ENCODE results near the gene MED7. TPM values are rescaled to one million over a fixed set of nuclear protein-coding genes. Genes with fewer than 3 reads are reported as not detected.

Gene MED7
- total RNA-seq, 2 donors from 2014 or later: 14.8 to 16.6 TPM

DNA sequence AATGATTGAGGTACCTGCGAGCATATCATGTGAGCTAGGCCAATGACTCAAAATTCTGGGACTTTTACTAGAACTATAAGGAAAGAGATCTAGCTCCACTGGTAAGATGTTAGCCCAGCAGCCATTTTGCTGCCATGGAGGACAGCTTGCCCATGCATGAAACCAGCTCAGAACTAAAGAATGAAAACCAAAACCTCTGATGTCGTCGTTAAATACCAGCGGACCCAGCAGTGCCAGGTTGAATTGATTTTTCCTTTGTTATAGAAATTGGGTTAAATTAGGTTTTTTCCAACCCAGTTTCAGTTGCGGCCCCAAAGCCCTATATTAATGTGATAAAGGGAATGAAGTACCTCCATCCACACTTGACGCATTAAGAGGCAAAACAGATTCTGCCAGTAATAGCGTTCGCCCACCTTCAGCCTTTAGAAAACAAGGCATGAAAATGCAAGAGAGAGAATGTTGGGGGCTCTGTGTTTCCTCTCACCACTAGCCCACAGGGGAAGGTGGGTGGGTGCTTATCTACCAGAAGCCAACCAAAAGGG, 32.5 kb upstream of the MED7 start:
- ATAC-seq: no peak
- no peak for DNase-seq (ENCODE audit: low spot score)
- peaks cover 9% of the 10 kb centered on the region for H3K9me3 Mint-ChIP-seq
- peaks cover 8% of the 10 kb centered on the region for H3K36me3 Mint-ChIP-seq
- no peak overlapping the region for H3K4me3 Mint-ChIP-seq
- peak overlapping the region; percentile 45 to 86 for H3K27ac Mint-ChIP-seq
- H3K4me1 Mint-ChIP-seq (ENCODE audit: low read depth in 2 of 2): peaks cover 54 to 62% of the 10 kb centered on the region in 2 donors
- no peaks in the 10 kb centered on the region for H3K27me3 Mint-ChIP-seq

DNA sequence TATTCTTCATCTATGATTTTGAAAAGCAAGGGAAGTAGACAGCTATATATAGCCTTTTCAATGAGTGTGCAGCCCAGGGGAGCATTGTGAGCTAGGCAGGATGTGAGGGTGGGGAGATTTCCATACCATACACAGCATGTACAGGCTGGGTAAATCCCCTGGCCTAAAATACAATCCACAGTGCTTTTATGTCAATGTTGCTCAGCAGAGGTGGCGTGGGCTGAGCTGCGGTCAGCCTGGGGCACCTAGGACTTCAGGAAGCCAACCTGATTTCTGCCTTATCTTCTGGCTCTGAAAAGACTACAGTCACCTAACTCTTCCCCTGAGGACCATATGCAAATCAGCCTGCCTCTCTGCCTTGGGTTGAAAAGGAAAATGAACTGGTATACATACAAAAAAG, 29.7 kb upstream of the MED7 start:
- Mint-ChIP-seq H3K4me1 (ENCODE audit: low read depth in 2 of 2) (peaks cover 28 to 42% of the 10 kb centered on the region in 2 donors), H3K36me3 (no peaks in the 10 kb centered on the region), H3K27ac (peak overlapping the region; percentile 66 to 96), H3K4me3 (peak overlapping the region; percentile 84), H3K9me3 (peaks cover 5% of the 10 kb centered on the region), H3K27me3 (no peaks in the 10 kb centered on the region)
- DNase-seq (ENCODE audit: low spot score) (peak; percentile 89), ATAC-seq (peak; percentile 98 to 99)

DNA sequence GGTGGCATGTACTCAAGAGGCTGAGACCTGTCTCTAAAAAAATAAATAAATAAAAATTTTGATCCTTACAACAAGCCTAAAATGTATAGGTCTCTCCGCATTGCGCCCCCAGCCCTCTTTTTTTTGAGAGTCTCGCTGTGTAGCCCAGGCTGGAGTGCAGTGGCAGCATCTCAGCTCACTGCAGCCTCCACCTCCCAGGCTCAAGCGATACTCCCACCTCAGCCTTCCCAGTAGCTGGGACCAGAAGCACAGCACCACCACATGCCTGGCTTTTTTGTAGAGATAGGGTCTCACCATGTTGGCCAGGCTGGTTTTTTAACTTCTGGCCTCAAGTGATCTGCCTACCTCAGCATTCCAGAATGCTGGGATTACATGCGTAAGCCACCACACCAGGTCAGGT, 25.6 kb upstream of the MED7 start:
- Mint-ChIP-seq H3K4me3 (no peak overlapping the region), H3K27ac (peak overlapping the region in 1 of 2 donors; percentile 91)
- DNase-seq (ENCODE audit: low spot score): no peak

DNA sequence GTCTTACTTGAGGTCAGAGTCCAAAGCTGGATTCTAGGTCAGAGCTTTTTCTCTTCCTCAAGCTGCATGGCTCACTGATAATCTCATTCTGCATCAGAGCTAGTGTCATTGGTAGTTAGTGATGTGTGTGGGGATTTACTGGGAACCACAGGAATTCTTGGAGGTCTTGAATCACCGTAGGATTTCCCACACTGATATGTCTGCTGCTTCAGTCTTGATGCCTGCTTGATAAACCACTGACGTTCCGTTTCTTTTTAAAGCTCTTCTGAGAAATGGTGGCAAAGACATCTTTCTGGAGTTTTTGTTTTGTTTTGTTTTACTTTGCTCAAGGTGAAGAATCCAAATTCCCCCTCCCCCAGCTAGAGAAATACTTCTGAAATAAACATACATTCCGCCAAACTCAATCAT, 24.6 kb upstream of the MED7 start:
- no peak for DNase-seq (ENCODE audit: low spot score)
- Mint-ChIP-seq H3K27me3 (peaks cover 0 to 5% of the 10 kb centered on the region in 2 donors), H3K4me3 (peak overlapping the region; percentile 62), H3K4me1 (ENCODE audit: low read depth in 2 of 2) (peaks cover 31 to 35% of the 10 kb centered on the region in 2 donors), H3K36me3 (no peaks in the 10 kb centered on the region), H3K27ac (peak overlapping the region; percentile 63 to 91), H3K9me3 (peaks cover 5% of the 10 kb centered on the region)
- peak; percentile 23 to 55 for ATAC-seq

More for the DNA sequence above, 25.6 kb upstream of the MED7 start:
- Mint-ChIP-seq H3K9me3 (peaks cover 5% of the 10 kb centered on the region), H3K36me3 (no peaks in the 10 kb centered on the region), H3K4me1 (ENCODE audit: low read depth in 2 of 2) (peaks cover 40 to 44% of the 10 kb centered on the region in 2 donors), H3K27me3 (no peaks in the 10 kb centered on the region)
- ATAC-seq: no peak

DNA sequence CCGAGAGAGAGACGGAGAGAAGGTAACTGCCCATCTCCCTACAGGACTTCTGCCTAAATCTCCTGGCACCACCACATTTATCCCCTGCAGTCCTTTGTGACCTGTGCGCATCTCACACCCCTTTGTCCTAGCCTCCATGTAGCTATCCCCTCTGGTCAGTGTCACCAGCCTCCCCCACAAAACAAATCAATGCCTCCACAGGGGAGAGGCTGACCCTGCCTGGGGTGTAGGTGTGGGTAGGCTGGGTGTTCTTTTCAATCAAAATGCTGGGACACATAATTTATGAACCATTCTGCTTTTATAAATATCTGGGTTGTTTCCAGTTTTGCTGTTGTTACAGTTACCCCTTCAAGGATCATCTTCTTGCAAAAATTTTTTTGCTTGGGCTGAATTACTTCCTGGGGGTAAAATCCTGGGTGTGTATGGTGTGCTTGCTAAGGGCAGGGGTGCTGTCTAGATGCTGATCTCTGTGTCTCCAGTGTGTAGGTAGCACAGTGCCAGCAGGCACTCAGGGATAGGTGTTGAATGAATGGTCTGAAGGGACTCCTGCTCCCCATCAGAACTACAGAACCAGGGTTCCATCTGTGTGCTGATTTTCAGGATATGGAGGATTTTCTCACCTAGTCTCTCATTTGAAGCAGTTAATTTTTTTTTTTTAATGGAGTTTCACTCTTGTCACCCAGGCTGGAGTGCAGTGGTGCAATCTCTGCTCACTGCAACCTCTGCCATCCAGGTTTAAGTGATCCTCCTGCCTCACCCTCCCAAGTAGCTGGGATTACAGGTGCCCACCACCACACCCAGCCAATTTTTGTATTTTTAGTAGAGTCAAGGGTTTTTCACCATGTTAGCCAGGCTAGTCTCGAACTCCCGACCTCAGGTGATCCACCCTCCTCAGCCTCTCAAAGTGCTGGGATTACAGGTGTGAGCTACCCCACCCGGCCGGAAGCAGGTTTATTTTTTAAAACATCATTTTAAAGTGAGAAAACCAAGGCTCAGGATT, 23.8 kb upstream of the MED7 start, which contains the start of gene GARIN3:
GARIN3 (minus strand) TSS at position 51 of the 1,000 bp plus-strand sequence. CDS start 96 bp downstream, outside the sequence.
- Mint-ChIP-seq H3K4me3 (no peak within 1 kb of the TSS), H3K27ac (peak within 1 kb of the TSS; percentile 63 to 91), H3K27me3 (peaks cover 0 to 5% of the 10 kb centered on the region in 2 donors), H3K9me3 (peaks cover 5% of the 10 kb centered on the region), H3K4me1 (ENCODE audit: low read depth in 2 of 2) (peaks cover 24 to 29% of the 10 kb centered on the region in 2 donors), H3K36me3 (no peaks in the 10 kb centered on the region)
- DNase-seq (ENCODE audit: low spot score): no peak
- ATAC-seq: no peak

DNA sequence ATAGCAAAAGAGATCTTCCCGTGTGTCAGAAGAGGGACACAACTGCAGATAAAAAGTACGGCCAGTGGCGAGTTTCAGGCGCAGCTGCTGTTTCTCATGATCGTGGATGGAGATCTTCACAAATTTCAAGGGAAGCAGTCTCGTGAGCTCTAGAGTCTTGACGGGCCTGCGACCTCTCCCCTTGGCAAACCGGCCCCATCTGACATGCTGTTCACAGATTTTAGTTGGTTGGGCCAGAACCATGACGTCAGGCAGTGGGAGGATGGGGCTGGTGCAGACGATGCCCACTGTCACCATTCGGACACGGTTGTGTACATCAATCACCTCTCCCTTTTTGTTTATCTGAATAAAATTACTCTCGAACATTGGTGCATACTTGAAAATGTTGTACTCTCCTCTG, 23.0 kb upstream of the MED7 start:
- Mint-ChIP-seq H3K36me3 (no peaks in the 10 kb centered on the region), H3K4me1 (ENCODE audit: low read depth in 2 of 2) (peaks cover 17 to 22% of the 10 kb centered on the region in 2 donors), H3K4me3 (no peak overlapping the region), H3K27me3 (peaks cover 0 to 5% of the 10 kb centered on the region in 2 donors), H3K27ac (peak overlapping the region in 1 of 2 donors; percentile 91), H3K9me3 (peaks cover under 1% of the 10 kb centered on the region)
- no peak for DNase-seq (ENCODE audit: low spot score)
- ATAC-seq: no peak

DNA sequence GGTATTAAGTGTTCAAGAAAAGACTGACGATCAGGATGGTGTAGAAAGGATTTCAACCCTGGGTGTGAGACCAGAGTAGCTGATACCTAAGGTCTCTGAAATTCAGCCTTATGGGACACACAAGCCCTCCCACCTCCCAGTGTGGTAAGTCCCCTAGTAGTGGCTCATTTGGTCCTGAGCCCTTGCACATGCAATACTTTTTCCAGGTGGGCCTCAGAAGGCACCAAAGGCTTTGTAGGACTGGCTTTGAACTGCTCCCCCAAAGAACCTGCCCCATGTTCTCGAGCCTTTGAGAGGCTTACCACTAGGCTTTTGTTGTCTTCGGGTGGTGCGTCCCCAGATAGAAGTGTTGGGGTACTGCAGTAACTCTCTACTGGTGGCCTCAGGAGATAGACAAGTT, 22.6 kb upstream of the MED7 start:
- peaks cover 0 to 5% of the 10 kb centered on the region in 2 donors for H3K27me3 Mint-ChIP-seq
- peak overlapping the region in 1 of 2 donors; percentile 91 for H3K27ac Mint-ChIP-seq
- DNase-seq (ENCODE audit: low spot score): no peak
- no peaks in the 10 kb centered on the region for H3K9me3 Mint-ChIP-seq
- H3K4me3 Mint-ChIP-seq: no peak overlapping the region
- H3K36me3 Mint-ChIP-seq: no peaks in the 10 kb centered on the region
- ATAC-seq: no peak
- H3K4me1 Mint-ChIP-seq (ENCODE audit: low read depth in 2 of 2): peaks cover 14 to 18% of the 10 kb centered on the region in 2 donors

DNA sequence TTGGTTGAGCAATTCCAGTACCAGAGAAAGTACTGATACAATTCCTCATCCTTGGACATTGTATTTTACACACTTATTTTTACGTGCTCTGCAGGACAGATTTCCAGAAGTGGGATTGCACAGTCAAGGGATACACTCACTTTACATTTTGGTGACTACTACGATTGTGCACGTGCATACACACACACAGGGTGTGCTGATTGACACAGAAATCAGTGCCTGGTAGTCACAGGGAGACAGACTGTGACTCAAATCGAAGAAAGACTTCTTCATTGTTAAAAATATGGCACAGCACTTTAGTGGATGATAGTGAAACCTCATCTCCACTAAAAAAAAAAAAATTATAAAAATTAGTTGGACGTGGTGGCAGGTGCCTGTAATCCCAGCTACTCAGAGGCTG, 21.9 kb upstream of the MED7 start:
- H3K4me3 Mint-ChIP-seq: no peak overlapping the region
- peaks cover 0 to 5% of the 10 kb centered on the region in 2 donors for H3K27me3 Mint-ChIP-seq
- peaks cover 20 to 22% of the 10 kb centered on the region in 2 donors for H3K4me1 Mint-ChIP-seq (ENCODE audit: low read depth in 2 of 2)
- H3K9me3 Mint-ChIP-seq: no peaks in the 10 kb centered on the region
- DNase-seq (ENCODE audit: low spot score) (no peak), ATAC-seq (no peak)
- H3K36me3 Mint-ChIP-seq: no peaks in the 10 kb centered on the region
- peak overlapping the region in 1 of 2 donors; percentile 43 for H3K27ac Mint-ChIP-seq

DNA sequence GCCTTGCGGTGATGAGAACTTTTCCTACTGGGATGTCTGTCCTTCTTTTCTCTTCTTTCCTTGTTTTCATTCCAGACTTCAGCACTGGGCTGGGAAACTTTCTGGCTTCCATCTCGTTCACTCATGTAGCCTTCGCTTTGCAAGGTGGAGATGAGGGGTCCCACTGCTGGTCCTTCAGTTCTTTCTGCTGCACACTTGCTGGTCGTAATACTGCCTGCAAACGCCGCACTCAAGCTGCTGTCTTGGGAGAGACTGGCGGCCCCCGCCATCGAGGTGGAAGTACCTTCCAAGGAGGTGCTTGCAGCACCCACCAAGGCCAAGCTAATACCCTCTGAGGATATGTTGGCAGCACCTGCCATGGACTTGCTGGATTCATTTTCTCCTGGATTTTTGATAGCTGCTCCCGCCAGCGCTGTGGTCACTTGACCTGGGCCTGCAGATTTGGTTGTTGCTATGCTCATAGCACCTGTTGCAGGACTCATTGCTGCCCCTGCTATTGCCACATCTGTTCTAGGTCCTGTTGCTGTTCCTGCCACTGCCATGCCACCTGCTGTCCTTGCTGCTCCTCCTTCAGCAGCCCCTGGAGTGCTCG, 20.4 kb upstream of the MED7 start:
- Mint-ChIP-seq H3K4me3 (no peak overlapping the region), H3K4me1 (ENCODE audit: low read depth in 2 of 2) (peaks cover 25 to 27% of the 10 kb centered on the region in 2 donors), H3K27ac (peak overlapping the region; percentile 15 to 43)

DNA sequence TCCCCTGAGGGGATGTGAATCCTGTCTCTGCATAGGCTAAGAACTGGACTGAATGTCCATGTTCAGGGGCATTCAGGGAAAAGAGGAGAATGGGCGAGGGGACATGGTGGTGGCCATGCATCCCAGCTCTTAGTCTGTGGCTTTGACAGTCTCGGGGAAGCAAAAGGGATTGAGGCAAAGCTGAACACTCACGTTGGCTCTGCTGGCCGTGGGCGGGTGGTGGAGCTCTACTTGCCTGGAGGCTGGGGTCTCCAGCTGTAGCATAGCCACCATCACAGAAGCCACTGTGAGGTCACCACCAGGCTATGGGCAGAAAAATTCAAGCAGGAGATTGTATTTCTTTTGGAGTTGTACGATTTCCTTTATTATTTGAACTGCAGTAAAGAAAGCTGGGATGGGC, 19.3 kb upstream of the MED7 start:
- Mint-ChIP-seq H3K4me1 (ENCODE audit: low read depth in 2 of 2) (peaks cover 22 to 24% of the 10 kb centered on the region in 2 donors), H3K27me3 (peaks cover 0 to 5% of the 10 kb centered on the region in 2 donors), H3K4me3 (no peak overlapping the region), H3K36me3 (no peaks in the 10 kb centered on the region), H3K27ac (no peak overlapping the region), H3K9me3 (no peaks in the 10 kb centered on the region)
- DNase-seq (ENCODE audit: low spot score) (no peak), ATAC-seq (no peak)

More for the DNA sequence above, 20.4 kb upstream of the MED7 start:
- DNase-seq (ENCODE audit: low spot score) (no peak), ATAC-seq (no peak)
- Mint-ChIP-seq H3K27me3 (peaks cover 0 to 5% of the 10 kb centered on the region in 2 donors), H3K9me3 (no peaks in the 10 kb centered on the region), H3K36me3 (no peaks in the 10 kb centered on the region)

DNA sequence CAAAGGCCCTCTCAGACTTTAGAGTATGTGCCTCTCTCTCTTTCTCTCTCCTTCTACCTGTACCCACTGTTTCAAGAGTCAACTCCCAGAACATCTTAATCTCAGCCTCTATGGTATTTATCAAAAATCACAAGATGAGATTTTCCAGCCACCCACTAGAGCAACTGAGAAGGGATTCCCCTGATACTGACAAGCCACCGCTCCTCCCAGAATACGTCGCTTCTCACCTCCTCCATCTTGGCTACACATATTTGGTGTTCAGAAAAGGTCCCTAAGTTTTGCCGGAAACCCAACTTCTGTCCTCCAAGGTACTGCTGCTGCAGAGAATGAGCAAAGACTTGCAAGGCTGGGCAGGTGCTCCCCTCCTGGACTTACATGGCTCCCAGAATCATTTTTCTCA, 17.3 kb upstream of the MED7 start:
- Mint-ChIP-seq H3K4me1 (ENCODE audit: low read depth in 2 of 2) (peaks cover 25 to 29% of the 10 kb centered on the region in 2 donors), H3K27ac (peak overlapping the region; percentile 24 to 26), H3K4me3 (peak overlapping the region; percentile 21), H3K9me3 (no peaks in the 10 kb centered on the region), H3K36me3 (no peaks in the 10 kb centered on the region), H3K27me3 (peaks cover 0 to 5% of the 10 kb centered on the region in 2 donors)
- ATAC-seq (no peak), DNase-seq (ENCODE audit: low spot score) (no peak)

DNA sequence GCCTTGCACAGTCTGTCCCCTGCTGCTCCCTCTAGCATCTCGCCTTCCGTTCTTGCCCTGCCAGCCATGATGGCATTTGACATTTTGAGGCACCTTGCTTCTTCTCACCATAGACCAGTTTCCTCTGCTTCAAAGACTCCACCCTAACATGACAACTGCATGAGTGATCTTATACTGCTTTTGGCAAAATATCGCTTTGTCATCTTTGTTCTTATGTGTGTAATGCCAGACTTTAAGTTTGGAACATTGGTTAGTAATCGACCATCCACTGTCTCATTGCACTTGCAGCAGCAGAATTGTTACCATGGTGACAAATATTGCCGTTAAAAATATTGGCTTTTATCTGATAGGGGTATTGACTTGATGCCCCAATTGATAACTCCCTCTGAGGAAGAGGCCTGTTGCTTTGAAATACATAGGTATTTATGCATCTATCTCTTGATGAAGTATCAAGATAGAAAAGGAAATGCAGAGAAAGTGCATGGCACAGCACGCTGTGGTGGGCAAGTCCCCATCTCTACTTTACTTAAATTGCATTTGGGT, 16.6 kb upstream of the MED7 start:
- H3K27ac Mint-ChIP-seq: peak overlapping the region; percentile 24 to 26
- DNase-seq (ENCODE audit: low spot score) (no peak), ATAC-seq (peak in 1 of 2 donors; percentile 46)
- peaks cover 31 to 35% of the 10 kb centered on the region in 2 donors for H3K4me1 Mint-ChIP-seq (ENCODE audit: low read depth in 2 of 2)
- no peaks in the 10 kb centered on the region for H3K36me3 Mint-ChIP-seq
- H3K9me3 Mint-ChIP-seq: no peaks in the 10 kb centered on the region
- H3K4me3 Mint-ChIP-seq: no peak overlapping the region
- peaks cover 0 to 5% of the 10 kb centered on the region in 2 donors for H3K27me3 Mint-ChIP-seq

DNA sequence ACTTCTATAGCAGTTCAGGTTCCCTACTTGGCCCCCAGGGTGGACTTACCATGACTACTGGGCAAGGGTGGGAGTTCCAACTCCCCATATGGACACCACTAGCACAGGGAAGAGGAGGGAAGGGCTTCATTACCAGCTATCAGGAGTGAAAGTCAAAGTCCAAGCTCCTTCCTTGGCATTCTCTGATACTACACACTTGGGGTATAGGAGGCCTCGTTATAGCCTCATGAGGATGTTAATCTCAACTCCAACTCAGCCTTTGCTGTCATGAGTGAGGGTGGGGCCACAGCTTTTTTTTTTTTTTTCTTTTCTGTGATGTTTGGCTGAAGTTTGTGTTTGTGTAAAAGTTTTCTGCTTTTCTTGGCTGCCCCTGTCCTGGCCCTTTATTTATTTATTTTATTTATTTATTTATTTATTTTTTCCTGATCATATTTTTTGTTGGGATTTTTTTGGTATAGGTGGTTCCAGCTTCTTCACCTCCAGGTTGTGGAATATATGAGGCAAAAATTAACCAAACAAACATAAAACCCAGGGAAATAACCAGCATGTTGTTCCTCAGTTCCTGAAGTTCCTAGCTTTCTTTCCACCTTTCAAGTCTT, 14.7 kb upstream of the MED7 start:
- H3K36me3 Mint-ChIP-seq: no peaks in the 10 kb centered on the region
- H3K27me3 Mint-ChIP-seq: no peaks in the 10 kb centered on the region
- H3K4me3 Mint-ChIP-seq: no peak overlapping the region
- no peak for DNase-seq (ENCODE audit: low spot score)
- no peak for ATAC-seq
- H3K27ac Mint-ChIP-seq: peak overlapping the region in 1 of 2 donors; percentile 66
- H3K9me3 Mint-ChIP-seq: no peaks in the 10 kb centered on the region
- H3K4me1 Mint-ChIP-seq (ENCODE audit: low read depth in 2 of 2): peaks cover 39 to 46% of the 10 kb centered on the region in 2 donors
